HG03064 (cell line): ENCODE measurements around the gene HOXB1.
"Not testable (repeated sequence)": the region's sequence is repeated elsewhere in the genome, so short reads cannot be mapped to it uniquely, and the experiment has no call there.

Experiments used
- ATAC-seq: cut with Tn5 transposase; IDR thresholded peaks from one replicate; pipeline ENCODE4 v1.9.1; 2021; ENCODE audit warnings: low read depth; ENCODE audit not compliant: unreplicated experiment

The HOXB1 gene

GRCh38 chr17:48544349-48545021, 13.7 kb upstream of the HOXB1 start:
- no peak for ATAC-seq

DNA sequence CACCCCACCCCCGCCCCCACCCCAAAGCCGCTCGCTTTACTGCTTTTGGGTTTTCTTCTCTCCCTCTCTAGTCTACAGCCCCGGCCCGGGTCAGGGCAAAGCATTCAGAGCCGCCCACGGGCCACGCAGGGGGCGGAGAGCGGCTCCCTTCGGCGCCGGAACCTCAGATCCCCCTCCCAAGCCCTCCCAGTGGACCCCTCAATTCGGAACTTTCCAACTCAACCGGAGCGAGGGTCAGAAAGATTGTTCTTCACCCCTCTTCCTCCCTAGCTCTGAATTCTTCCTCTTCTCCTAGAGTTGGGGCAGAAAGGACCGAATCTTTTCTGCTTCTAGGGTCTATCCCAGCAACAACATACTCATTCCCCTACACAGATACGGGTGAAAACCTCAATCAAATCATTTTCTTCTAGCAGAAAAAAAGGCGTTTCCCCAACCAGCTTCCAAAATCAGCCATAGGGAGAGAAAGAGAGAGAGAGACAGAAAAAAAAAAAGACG, 13.1 kb upstream of the HOXB1 start:
- no peak for ATAC-seq

- ATAC-seq, result no peak
These were observed 12.5 kb upstream of the HOXB1 start for GRCh38 chr17:48543107-48543853.

DNA sequence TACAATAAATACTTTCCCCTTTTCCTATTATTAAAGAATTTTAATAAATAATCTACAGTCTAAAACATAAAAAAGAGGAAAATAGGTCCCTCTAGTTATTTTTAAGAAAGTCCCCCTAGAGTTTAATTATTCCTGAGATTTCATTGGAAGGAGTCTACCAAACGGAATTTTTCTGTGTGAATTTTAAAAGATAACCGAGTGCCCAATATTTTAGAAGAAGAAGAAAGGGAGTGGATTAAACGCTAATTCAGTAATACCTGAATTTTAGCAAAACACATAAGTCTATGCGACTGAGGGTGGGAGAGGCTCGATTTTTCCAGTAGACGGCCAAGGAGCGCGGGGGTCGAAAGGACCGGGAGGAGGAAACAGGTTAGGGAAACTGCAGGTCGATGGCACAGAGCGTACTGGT, 11.9 kb upstream of the HOXB1 start:
- no peak for ATAC-seq

DNA sequence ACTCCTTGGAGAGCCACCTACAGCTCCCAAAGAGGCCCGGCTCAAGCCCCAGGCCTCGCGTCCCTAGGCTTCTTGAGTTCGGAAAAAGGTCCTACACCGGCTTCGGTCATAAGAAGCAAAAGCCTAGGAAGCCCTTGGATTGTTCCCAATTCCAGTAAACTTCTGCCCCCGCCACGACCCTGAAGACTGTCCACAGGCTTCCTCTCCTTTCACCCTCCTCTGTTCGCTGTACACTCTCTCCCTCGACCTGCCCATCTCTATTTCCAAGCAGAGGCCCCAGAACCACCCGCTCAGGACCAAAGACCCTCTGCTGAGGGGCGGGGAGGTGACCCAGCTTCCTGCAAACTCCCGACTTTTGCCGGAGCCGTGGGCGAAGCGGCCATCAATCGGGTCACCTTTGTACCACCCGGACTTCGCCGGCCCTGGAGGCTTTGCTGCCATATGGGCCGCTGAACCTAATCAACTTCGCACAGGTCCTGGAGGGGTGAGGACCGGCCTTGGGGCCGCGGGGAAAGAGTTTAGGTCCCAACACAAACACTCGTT, 11.4 kb upstream of the HOXB1 start:
- no peak for ATAC-seq

GRCh38 chr17:48541577-48542113, 10.8 kb upstream of the HOXB1 start:
- ATAC-seq, result no peak

GRCh38 chr17:48541036-48541576, 10.3 kb upstream of the HOXB1 start:
- no peak for ATAC-seq

DNA sequence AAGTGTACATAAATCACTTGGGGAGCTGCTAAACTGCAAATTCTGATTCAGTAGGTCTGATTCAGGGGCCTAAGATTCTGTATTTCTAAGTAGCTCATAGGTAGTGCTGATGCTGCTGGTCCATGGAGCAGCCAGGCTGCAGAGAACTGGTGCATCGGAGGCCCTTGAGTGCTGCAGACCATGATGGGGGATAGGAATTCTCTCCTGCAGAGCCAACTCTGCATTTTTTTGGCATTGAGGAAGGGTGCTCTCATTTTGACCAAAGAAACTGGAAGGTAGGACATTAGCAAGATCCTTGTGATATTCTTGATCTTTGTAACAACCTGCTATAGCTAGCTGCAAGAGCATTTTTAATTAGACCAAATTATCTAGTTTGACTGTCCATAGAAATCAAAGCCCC, 9.4 kb upstream of the HOXB1 start:
- no peak for ATAC-seq

GRCh38 chr17:48539177-48539576, 8.4 kb upstream of the HOXB1 start:
- ATAC-seq, result no peak

GRCh38 chr17:48537316-48537715, 6.5 kb upstream of the HOXB1 start:
- ATAC-seq, result no peak

DNA sequence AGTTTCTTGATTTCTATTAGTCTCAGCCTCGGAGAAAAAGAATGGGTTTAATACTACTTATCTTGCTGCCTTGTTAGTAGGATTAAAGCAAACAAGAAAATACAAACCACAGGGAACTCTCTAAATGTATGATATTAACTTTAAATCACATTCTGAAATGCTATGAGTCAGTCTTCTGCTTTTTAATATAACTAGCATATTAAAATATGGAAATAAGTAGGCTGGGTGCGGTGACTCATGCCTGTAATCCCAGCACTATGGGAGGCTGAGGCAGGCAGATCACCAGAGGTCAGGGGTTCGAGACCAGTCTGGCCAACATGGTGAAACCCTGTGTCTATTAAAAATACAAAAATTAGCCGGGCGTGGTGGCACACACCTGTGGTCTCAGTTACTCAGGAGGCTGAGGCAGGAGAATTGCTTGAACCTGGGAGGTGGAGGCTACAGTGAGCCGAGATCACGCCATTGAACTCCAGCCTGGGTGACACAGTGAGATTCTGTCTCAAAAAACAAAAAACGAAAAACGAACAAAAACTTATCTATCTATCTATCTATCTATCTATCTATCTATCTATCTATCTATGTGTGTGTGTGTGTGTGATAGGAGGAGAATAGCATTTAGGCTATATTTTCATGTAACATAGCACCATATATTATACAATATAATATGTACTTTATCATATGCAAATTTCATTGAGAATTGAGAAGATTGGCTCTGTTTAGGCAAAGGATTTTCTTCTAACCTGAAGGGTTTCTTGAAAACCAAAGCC, 5.2 kb upstream of the HOXB1 start:
- ATAC-seq, result not testable (repeated sequence)

GRCh38 chr17:48532261-48532660, 1.4 kb upstream of the HOXB1 start:
- no peak for ATAC-seq

- no peak for ATAC-seq
These were observed 464 bp downstream of the HOXB1 start for GRCh38 chr17:48530208-48530886.

GRCh38 chr17:48529683-48530009, 1.2 kb downstream of the HOXB1 start:
- no peak for ATAC-seq

DNA sequence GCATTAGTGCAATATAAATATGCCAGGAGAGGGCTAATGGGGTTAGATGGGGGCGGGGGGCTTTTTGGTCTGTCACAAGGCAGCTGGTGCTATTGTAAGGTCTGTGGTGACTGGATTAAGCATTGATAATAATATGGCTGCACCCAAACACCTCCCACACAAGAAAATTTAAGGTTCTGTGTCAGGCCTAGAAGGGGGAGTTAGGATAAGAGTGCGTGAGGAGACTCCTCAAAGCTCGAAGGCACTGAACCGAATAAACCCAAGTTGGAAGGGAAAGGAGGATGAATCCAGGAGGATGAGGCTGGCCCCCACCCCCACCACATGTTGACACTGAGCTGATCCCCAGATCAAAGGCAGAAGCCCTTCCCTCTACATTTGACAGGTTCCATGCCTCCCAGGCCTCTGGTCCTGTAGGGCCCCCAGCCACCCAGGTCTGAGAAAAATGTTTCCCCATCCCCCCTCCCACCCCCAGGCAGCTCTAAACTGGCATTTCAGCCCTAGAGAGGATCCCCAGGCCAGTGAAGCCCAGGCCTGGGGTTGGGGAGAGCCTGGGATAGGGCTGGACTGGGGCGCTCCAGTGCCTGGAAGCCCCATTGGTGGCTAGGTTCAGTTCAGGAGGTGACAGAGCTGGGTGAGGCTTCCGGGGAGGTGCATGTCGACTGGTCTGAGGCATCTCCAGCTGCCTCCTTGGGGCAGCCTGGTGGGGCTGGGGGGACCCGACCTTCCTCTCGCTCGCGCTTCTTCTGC, 1.7 kb downstream of the HOXB1 start:
- ATAC-seq, result no peak

DNA sequence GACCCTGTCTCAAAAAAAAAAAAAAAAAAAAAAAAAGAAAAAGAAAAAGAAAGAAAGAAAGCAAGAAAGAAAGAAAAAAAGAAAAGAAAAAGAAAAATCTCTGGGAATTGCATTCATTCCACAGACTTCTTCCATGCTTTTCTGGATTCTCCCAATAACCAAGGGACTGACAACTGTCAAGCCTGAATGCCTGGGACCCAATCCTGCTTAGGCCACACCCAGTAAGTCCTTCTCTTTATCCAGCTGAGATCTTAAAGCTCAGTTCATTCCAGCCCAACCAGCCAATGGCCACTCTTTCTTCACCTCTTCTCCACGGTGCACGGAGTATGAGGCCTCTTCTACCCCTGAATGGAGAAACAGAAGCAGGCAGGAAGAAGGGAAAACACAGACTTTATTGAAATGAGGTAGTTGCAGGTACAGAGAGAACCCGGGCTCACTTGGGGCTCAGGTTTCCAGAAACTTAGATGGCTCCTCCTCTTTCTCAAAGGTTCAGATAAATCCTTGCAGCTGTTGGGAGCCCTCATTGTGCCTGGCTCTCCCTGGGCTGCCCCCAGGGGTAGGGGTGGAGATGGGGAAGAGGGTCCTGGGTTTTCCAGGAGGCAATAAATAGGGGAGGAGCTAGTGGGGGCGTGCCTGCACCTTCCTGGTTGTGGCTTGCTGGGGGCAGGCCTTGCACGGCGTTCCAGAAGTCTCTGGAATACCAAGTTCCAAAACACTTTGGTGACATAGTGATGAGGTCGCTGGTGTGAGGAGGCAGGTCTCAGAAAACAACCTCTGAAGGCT, 2.5 kb downstream of the HOXB1 start:
- ATAC-seq, result no peak

DNA sequence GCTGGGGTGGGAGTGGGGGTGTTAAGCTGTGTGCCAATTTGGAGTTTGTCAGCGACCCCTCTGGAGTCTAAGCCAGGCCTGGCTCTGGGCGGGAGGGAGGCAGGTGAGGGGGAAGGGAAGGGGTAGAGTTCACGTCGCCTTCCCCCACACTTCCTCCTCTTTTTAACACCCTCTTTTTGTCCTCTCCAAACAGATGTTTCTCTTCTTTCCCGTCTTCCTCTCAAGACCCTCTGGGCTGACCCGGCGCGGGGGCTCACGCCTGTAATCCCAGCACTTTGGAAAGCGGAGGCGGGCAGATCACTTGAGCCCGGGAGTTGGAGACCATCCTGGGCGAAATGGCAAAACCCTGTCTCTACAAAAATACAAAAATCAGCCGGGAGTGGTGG, 3.3 kb downstream of the HOXB1 start:
- ATAC-seq, result no peak

- no peak for ATAC-seq
These were observed 3.9 kb downstream of the HOXB1 start for GRCh38 chr17:48526608-48527546.
